ENCODE data around the gene CTDP1.
"Not testable (repeated sequence)": the region's sequence is repeated elsewhere in the genome, so short reads cannot be mapped to it uniquely, and the experiment has no call there.

The CTDP1 gene

DNA sequence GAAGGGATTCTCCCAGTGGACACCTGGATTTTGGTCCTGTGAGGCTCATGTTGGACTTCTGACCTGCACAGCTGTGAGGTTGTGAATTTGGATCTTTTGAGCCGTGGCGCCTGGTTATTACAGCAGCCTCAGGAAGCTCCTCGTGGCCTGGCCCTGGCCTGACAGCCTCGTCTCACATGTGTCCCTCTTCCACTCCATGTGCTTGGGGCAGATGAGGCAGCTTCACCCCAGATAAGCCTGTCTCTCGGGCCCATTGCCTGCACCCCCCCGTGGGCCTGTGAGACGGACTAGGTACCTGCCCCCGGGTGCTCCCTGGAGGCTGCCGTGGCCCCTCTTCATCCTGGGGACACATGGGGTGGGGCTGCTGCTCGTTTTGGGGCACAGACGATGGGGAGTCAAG is 51.2 kb downstream of the CTDP1 start:
- no peak overlapping the region for H3K4me2 ChIP-seq (ENCODE audit: low read depth, low read length, poor library complexity, severe bottlenecking)
- H3K4me3 ChIP-seq (ENCODE audit: low read length, poor library complexity, severe bottlenecking) = no peak overlapping the region
- no peaks in the 10 kb centered on the region for H4K20me1 ChIP-seq (ENCODE audit: insufficient read depth, low read length, poor library complexity, severe bottlenecking)
- no peak overlapping the region for H3K9ac ChIP-seq (ENCODE audit: low read depth, low read length, poor library complexity, severe bottlenecking)
- H3K79me2 ChIP-seq (ENCODE audit: insufficient read depth, low read length) = no peaks in the 10 kb centered on the region; the same call in 1 of the 2 replicates
- H3K9me3 ChIP-seq (ENCODE audit: insufficient read depth, low read depth, low read length) = peaks cover 13% of the 10 kb centered on the region; the same call in 1 of the 2 replicates
- no peaks in the 10 kb centered on the region for H3K9me2 ChIP-seq (replicated peaks; ENCODE audit: low read depth, low read length)
- H3K27me3 ChIP-seq (ENCODE audit: insufficient read depth, low read length, poor library complexity, severe bottlenecking) = no peaks in the 10 kb centered on the region
- no peaks in the 10 kb centered on the region for H3F3A ChIP-seq (ENCODE audit: low read depth)
- TF ChIP-seq, protein P1, sequence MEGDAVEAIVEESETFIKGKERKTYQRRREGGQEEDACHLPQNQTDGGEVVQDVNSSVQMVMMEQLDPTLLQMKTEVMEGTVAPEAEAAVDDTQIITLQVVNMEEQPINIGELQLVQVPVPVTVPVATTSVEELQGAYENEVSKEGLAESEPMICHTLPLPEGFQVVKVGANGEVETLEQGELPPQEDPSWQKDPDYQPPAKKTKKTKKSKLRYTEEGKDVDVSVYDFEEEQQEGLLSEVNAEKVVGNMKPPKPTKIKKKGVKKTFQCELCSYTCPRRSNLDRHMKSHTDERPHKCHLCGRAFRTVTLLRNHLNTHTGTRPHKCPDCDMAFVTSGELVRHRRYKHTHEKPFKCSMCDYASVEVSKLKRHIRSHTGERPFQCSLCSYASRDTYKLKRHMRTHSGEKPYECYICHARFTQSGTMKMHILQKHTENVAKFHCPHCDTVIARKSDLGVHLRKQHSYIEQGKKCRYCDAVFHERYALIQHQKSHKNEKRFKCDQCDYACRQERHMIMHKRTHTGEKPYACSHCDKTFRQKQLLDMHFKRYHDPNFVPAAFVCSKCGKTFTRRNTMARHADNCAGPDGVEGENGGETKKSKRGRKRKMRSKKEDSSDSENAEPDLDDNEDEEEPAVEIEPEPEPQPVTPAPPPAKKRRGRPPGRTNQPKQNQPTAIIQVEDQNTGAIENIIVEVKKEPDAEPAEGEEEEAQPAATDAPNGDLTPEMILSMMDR (conservative IDR thresholded peaks at IDR 0.05; ENCODE audit: low read length) = no peak
- no peak for TF ChIP-seq EZH2phosphoT487 (IDR thresholded peaks at IDR 0.05; ENCODE audit: borderline replicate concordance)
- no peaks in the 10 kb centered on the region for H3K4me1 ChIP-seq (ENCODE audit: insufficient read depth, low read length, poor library complexity, severe bottlenecking)
- H3K36me3 ChIP-seq (ENCODE audit: insufficient read depth, low read length) = peaks cover 66% of the 10 kb centered on the region
- H2AFZ ChIP-seq (ENCODE audit: low read length) = no peak overlapping the region

DNA sequence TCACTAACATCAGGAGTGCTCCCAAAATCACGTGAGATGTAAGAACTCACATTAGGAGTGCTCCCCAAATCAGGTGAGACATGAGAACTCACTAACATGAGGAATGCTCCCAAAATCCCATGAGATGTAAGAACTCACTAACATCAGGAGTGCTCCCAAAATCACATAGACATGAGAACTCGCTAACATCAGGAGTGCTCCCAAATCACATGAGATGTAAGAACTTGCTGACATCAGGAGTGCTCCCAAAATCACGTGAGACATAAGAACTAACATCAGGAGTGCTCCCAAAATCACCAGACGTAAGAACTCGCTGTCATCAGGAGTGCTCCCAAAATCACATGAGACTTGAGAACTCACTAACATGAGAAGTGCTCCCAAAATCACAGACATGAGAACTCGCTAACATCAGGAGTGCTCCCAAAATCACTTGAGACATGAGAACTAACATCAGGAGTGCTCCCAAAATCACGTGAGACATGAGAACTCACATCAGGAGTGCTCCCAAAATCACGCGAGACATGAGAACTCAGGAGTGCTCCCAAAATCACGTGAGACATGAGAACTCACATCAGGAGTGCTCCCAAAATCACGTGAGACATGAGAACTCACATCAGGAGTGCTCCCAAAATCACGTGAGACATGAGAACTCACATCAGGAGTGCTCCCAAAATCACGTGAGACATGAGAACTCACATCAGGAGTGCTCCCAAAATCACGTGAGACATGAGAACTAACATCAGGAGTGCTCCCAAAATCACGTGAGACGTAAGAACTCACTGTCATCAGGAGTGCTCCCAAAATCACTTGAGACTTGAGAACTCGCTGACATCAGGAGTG is 52.5 kb downstream of the CTDP1 start:
- not testable (repeated sequence) for H3K4me3 ChIP-seq (ENCODE audit: low read length, poor library complexity, severe bottlenecking); H2AFZ ChIP-seq (ENCODE audit: low read length); H3K4me1 ChIP-seq (ENCODE audit: insufficient read depth, low read length, poor library complexity, severe bottlenecking); H3K4me2 ChIP-seq (ENCODE audit: low read depth, low read length, poor library complexity, severe bottlenecking); H4K20me1 ChIP-seq (ENCODE audit: insufficient read depth, low read length, poor library complexity, severe bottlenecking); H3K79me2 ChIP-seq (ENCODE audit: insufficient read depth, low read length); H3K27me3 ChIP-seq (ENCODE audit: insufficient read depth, low read length, poor library complexity, severe bottlenecking); H3K9me2 ChIP-seq (replicated peaks; ENCODE audit: low read depth, low read length); H3F3A ChIP-seq (ENCODE audit: low read depth); H3K9ac ChIP-seq (ENCODE audit: low read depth, low read length, poor library complexity, severe bottlenecking)
- Histone ChIP-seq H3K36me3 (ENCODE audit: insufficient read depth, low read length) (peaks cover 72% of the 10 kb centered on the region), H3K9me3 (ENCODE audit: insufficient read depth, low read depth, low read length) (peaks cover 13% of the 10 kb centered on the region; the same call in 1 of the 2 replicates)

DNA sequence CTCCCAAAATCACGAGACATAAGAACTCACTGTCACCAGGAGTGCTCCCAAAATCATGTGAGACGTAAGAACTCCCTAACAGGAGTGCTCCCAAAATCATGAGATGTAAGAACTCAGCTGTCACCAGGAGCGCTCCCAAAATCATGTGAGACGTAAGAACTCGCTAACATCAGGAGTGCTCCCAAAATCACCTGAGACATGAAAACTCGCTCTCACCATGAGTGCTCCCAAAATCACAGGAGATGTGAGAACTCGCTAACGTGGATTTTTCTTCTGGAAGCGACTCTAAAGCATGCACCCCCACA is 53.1 kb downstream of the CTDP1 start:
- peaks cover 13% of the 10 kb centered on the region; the same call in 1 of the 2 replicates for H3K9me3 ChIP-seq (ENCODE audit: insufficient read depth, low read depth, low read length)
- H3K36me3 ChIP-seq (ENCODE audit: insufficient read depth, low read length) = peaks cover 74% of the 10 kb centered on the region
- H3F3A ChIP-seq (ENCODE audit: low read depth) = no peaks in the 10 kb centered on the region
- no peaks in the 10 kb centered on the region for H3K4me1 ChIP-seq (ENCODE audit: insufficient read depth, low read length, poor library complexity, severe bottlenecking)
- no peaks in the 10 kb centered on the region for H4K20me1 ChIP-seq (ENCODE audit: insufficient read depth, low read length, poor library complexity, severe bottlenecking)
- H3K9me2 ChIP-seq (replicated peaks; ENCODE audit: low read depth, low read length) = no peaks in the 10 kb centered on the region
- no peak for TF ChIP-seq EZH2phosphoT487 (IDR thresholded peaks at IDR 0.05; ENCODE audit: borderline replicate concordance)
- TF ChIP-seq, protein P1 (conservative IDR thresholded peaks at IDR 0.05; ENCODE audit: low read length) = no peak
- H3K27me3 ChIP-seq (ENCODE audit: insufficient read depth, low read length, poor library complexity, severe bottlenecking) = no peaks in the 10 kb centered on the region
- no peak overlapping the region for H3K9ac ChIP-seq (ENCODE audit: low read depth, low read length, poor library complexity, severe bottlenecking)
- no peak overlapping the region for H3K4me2 ChIP-seq (ENCODE audit: low read depth, low read length, poor library complexity, severe bottlenecking)
- H2AFZ ChIP-seq (ENCODE audit: low read length) = no peak overlapping the region
- no peak overlapping the region for H3K4me3 ChIP-seq (ENCODE audit: low read length, poor library complexity, severe bottlenecking)
- H3K79me2 ChIP-seq (ENCODE audit: insufficient read depth, low read length) = no peaks in the 10 kb centered on the region; the same call in 1 of the 2 replicates

All from Loucy (cell line).